ENCODE measurements around the gene CCDC149. TPM values are rescaled to one million over a fixed set of nuclear protein-coding genes. Genes with fewer than 3 reads are reported as not detected.
A peak's percentile ranks its signal among the peaks of the same experiment; 100 is the strongest.

CCDC149 gene
- total and polyA plus RNA-seq, 8 donors = 18.8 to 26.1 (median 22.0) TPM

DNA sequence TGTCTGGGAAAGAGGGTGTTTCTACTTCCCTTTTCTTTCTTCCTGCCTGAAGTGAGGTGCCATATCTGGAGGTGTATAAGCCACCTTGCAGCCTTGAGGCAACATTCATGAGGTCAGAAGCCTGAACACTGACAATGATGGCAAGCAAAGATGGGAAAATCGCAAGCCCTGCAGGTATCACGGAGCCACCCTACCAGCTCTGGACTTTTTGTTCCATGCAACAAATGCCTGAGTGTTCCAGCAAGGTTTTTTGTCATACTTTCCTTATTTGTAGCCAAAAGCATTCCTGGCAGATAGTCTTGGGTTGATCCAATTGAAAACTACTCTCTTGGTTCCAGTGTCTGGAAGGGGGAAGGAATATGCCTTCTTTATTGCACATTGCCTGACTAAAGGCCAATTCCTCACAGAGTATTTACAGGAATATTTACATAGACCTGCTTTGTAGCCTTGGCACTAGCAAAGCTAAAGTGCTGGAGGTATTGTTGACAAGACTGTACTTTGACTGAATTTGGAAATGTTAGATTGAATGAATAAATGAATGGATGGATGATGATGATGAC lies 131.8 kb downstream of the CCDC149 start:
- TF ChIP-seq, protein P1, sequence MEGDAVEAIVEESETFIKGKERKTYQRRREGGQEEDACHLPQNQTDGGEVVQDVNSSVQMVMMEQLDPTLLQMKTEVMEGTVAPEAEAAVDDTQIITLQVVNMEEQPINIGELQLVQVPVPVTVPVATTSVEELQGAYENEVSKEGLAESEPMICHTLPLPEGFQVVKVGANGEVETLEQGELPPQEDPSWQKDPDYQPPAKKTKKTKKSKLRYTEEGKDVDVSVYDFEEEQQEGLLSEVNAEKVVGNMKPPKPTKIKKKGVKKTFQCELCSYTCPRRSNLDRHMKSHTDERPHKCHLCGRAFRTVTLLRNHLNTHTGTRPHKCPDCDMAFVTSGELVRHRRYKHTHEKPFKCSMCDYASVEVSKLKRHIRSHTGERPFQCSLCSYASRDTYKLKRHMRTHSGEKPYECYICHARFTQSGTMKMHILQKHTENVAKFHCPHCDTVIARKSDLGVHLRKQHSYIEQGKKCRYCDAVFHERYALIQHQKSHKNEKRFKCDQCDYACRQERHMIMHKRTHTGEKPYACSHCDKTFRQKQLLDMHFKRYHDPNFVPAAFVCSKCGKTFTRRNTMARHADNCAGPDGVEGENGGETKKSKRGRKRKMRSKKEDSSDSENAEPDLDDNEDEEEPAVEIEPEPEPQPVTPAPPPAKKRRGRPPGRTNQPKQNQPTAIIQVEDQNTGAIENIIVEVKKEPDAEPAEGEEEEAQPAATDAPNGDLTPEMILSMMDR (IDR thresholded peaks at IDR 0.05) = no peak
- H3K4me1 ChIP-seq = peaks cover 0 to 5% of the 10 kb centered on the region in 2 donors
- H3K27ac ChIP-seq = no peak overlapping the region
- peaks cover 0 to under 1% of the 10 kb centered on the region in 2 donors for H3K9me3 ChIP-seq
- intact Hi-C loops (cut with DNase I) = no loop called here
- H3K4me3 ChIP-seq = no peak overlapping the region
- no peaks in the 10 kb centered on the region for H3K27me3 ChIP-seq
- DNase-seq (no peak), ATAC-seq (no peak)
- no peaks in the 10 kb centered on the region for H3K36me3 ChIP-seq

DNA sequence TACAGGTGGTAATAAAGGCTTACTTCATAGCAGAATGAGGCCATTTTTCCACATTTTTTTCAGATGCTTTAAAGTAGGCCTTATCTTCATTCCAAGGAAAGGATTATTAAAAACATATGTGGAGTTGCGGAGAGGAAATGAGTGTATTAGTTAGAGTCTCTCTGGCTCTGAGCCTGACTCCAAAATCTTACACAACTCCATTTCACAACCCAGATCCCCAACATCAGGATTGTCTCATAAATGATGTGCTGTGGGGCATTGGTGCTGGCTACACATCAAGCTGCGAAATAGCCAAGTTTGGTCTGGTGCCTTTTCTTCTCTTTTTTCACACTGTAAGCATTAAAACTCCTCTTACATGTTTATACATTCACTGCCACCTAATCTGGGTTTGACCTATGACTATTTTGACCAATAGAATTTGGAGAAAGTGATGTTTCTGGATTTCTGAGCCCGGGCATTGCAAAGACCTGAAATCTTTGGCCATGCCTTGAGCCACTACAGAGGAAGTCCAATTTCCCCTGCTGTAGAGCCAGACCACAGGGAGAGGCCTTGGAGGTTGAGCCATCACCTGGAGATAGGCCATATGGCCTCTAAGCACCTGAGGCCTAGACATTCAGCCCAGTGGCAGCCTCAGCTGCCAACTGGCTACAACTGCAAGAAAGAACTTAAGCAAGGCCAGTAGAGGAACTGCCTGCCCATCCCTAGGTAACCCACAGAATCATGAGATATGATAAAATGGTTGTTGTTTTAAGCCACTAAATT lies 134.2 kb downstream of the CCDC149 start:
- H3K27ac ChIP-seq = no peak overlapping the region
- TF ChIP-seq, protein P1 (IDR thresholded peaks at IDR 0.05) = no peak
- DNase-seq (peak in 2 of 4 donors; percentile 90 to 91), ATAC-seq (peak; percentile 3)
- no peaks in the 10 kb centered on the region for H3K9me3 ChIP-seq
- intact Hi-C loops (cut with DNase I) = no loop called here
- no peaks in the 10 kb centered on the region for H3K27me3 ChIP-seq
- H3K4me1 ChIP-seq = peaks cover 0 to 5% of the 10 kb centered on the region in 2 donors
- no peak overlapping the region for H3K4me3 ChIP-seq
- no peaks in the 10 kb centered on the region for H3K36me3 ChIP-seq

DNA sequence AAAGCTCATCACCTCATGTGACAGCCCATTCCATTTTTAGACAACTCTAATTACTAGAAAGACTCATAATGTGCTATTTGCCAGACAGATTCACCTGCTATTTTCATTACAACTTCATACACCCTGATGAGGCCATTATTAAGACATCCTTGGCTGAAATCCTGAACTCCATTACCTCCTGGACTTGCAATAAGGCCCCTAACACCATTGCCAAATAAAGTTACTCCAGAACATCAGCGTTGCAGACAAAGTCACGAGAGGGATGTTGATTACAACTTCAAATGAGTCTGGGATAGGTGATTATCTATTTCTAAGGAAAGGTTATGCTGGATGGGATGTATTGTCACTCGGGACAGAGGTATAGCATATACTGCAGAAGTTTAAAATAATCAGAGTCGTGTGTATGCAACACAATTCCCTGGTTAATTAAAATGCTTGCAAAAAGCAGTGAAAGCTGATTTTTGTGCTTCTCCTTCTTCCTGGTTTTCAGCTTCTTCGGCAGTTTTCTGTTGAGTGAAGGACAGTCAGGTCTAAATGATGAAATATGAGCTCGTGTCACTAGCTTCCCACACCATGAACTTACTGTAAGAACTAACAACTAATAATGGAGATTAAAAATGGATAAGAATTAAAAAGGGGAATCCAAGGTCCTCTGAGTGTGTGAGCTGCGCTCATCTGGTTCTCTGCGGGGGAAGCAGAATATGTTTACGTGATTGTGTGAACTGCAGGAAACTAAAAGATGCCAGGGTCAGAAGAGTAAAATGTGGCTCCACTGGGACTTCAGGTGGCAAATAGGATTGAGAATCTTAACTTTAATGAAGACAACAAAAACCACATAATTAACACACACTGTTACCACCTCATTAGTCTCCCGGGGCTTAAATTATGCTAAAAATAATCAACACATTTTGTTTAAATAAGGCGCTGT lies 135.0 kb downstream of the CCDC149 start:
- Histone ChIP-seq H3K36me3 (no peaks in the 10 kb centered on the region), H3K27ac (no peak overlapping the region), H3K4me1 (peaks cover 0 to 5% of the 10 kb centered on the region in 2 donors), H3K9me3 (no peaks in the 10 kb centered on the region), H3K27me3 (no peaks in the 10 kb centered on the region), H3K4me3 (no peak overlapping the region)
- intact Hi-C loops (cut with DNase I) = no loop called here
- TF ChIP-seq, protein P1 (IDR thresholded peaks at IDR 0.05) = no peak
- ATAC-seq (no peak), DNase-seq (no peak)

DNA sequence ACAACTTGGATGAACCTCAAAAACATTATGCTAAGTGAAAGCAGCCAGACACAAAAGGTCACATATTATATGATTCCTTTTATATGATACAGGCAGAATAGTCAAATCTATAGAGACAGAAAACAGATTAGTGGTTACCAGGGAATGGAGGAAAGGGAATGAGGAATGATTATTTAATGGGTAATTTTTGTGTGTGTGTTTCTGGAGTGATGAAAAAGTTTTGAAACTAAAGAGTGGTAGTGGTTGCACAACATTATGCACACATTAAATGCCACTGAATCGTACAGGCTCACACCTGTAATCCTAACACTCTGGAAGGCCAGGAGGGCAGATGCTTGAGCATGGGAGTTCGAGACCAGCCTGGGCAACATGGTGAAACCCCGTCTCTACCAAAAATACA lies 137.1 kb downstream of the CCDC149 start:
- H3K27me3 ChIP-seq = no peaks in the 10 kb centered on the region
- TF ChIP-seq, protein P1 (IDR thresholded peaks at IDR 0.05) = no peak
- peak; percentile 36 for ATAC-seq
- no peaks in the 10 kb centered on the region for H3K9me3 ChIP-seq
- peak overlapping the region in 1 of 2 donors; percentile 81 for H3K27ac ChIP-seq
- no peak overlapping the region for H3K4me3 ChIP-seq
- H3K4me1 ChIP-seq = no peaks in the 10 kb centered on the region
- H3K36me3 ChIP-seq = no peaks in the 10 kb centered on the region
- no peak for DNase-seq
- intact Hi-C loops (cut with DNase I) = no loop called here

Data from left lung (tissue), 10 donors.